ENCODE data around the gene ELL. TPM values are rescaled to one million over a fixed set of nuclear protein-coding genes. Genes with fewer than 3 reads are reported as not detected.

Gene ELL
- total RNA-seq, 1 experiment from 2014 or later: 14.6 TPM

DNA sequence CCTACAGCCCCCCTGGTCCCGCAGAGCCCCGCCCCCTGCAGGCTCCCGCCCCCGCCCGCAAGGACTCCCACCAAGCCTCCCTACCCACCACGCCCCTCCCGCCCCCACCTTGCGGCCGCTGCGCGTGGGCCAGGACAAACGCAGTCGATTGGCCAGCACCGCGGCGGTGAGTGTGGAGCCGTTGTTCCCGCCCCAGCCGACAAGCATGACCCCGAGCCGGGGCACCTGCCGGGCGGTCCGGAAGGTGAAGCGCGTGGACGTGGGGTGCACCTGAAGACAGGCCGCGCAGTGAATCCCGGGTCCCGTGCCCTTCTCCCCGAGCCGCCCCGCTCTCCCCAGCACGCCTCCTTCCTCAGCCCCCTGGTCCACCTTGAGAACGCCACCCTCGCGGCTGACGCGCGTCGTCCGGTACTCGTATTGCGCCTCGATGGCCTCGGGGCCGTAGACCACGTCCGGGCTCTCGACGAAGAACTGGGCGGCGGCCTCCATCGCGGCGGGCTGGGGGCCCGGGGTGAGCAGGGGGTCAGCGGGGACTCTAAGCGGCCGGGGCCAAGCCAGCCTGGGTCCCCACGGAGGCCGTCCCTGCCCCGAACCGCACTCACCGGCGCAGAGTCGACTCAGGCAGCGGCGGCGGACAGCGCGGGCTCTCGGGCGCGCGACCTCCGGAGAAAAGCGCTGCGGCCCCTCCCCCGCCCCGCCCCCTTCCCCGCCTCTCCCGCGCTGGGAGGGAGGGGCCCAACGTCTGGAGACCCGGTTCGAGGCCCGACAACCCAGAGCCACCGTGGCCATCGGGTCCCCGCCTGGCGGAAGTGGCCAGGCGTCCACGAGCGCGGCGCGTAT lies 84.2 kb downstream of the ELL start, which contains the start of gene ISYNA1:
Gene ISYNA1, minus strand, starts transcription at position 643 of the 840 bp plus-strand sequence. Its CDS starts 154 bp downstream, at position 489.
- peaks cover 8% of the 10 kb centered on the region; the same call in 1 of the 2 replicates for H3K79me2 ChIP-seq (ENCODE audit: low read depth)
- ChIA-PET POLR2A (ENCODE audit: unreplicated experiment) (no interaction called here), CTCF (interaction anchor here (0.6 to 0.7 kb wide), 2 partner anchors 22 to 112 kb away, joined by 3 read pairs; no protein-coding TSS in a partner anchor)
- TSS peak; percentile 37 for BruUV-seq (replicated peaks)
- peak within 1 kb of the TSS; percentile 74 for H3K4me3 ChIP-seq
- H2AFZ ChIP-seq: peak within 1 kb of the TSS; percentile 82
- no peaks in the 10 kb centered on the region; the same call in 1 of the 2 replicates for H3K36me3 ChIP-seq (ENCODE audit: low read depth)
- peak within 1 kb of the TSS; percentile 72 for H3K27ac ChIP-seq
- H3K9me2 ChIP-seq (ENCODE audit: insufficient read depth): no peaks in the 10 kb centered on the region
- peaks cover 67% of the 10 kb centered on the region for H3F3A ChIP-seq (ENCODE audit: insufficient read depth, low read depth)
- H3K4me1 ChIP-seq (replicated peaks; ENCODE audit: insufficient read depth): peaks cover 22% of the 10 kb centered on the region
- intact Hi-C loops (cut with micrococcal nuclease; ENCODE audit: unreplicated experiment): no loop called here
- H4K20me1 ChIP-seq (ENCODE audit: insufficient read depth): peaks cover 5% of the 10 kb centered on the region; the same call in 1 of the 2 replicates
- H3K4me2 ChIP-seq: peak within 1 kb of the TSS; percentile 80
- no peaks in the 10 kb centered on the region for H3K9me3 ChIP-seq (ENCODE audit: insufficient read depth, low read depth)
- no peaks in the 10 kb centered on the region for H3K27me3 ChIP-seq (ENCODE audit: insufficient read depth, low read depth)
- DNase-seq: peak; percentile 59 to 64
- TF ChIP-seq, protein P1, sequence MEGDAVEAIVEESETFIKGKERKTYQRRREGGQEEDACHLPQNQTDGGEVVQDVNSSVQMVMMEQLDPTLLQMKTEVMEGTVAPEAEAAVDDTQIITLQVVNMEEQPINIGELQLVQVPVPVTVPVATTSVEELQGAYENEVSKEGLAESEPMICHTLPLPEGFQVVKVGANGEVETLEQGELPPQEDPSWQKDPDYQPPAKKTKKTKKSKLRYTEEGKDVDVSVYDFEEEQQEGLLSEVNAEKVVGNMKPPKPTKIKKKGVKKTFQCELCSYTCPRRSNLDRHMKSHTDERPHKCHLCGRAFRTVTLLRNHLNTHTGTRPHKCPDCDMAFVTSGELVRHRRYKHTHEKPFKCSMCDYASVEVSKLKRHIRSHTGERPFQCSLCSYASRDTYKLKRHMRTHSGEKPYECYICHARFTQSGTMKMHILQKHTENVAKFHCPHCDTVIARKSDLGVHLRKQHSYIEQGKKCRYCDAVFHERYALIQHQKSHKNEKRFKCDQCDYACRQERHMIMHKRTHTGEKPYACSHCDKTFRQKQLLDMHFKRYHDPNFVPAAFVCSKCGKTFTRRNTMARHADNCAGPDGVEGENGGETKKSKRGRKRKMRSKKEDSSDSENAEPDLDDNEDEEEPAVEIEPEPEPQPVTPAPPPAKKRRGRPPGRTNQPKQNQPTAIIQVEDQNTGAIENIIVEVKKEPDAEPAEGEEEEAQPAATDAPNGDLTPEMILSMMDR (conservative IDR thresholded peaks at IDR 0.05): no peak
- TF ChIP-seq EZH2 (IDR thresholded peaks at IDR 0.05; ENCODE audit: low read depth): no peak

DNA sequence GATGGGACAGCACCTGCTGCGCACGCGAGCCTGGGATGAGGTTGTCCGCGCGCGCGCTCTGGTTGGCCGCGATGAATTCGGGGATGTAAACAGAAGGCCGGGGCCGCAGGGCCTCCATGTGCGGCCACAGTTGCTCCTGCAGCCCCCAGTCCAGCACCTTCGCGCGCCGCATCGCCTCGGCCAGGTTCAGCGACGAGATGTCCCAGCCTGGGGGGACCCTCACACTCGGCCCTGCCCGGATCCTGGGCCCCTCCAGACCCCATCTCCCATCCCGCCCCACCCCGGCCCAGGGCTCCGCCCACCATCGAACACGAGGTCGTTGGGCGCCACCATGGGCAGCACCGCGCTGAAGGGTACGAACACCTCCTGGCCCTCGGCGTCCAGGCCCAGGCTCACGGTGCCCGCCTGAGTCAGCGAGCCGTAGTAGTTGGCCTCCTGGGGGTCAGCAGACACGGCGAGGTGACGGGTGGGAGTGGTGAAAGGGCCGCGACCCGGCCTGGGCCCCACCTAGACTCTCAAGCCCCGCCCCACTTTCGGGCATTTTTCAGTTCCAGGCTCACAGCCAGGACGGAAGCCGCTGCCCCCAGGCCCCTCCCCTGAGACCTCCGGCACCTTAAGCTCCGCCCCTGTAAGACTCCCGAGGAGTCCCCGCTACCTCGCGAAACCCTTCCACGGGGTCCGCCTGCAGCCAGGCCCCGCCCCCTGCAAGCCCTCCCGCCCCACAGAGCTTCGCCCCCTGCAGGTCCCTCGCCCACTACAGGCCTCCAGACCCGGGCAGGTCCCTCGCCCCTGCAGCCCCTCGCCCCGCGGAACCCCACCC lies 85.0 kb downstream of the ELL start:
- POLR2A ChIA-PET (ENCODE audit: unreplicated experiment): no interaction called here

More for the DNA sequence above, 85.0 kb downstream of the ELL start:
- peak; percentile 75 to 87 for DNase-seq
- CTCF ChIA-PET: interaction anchor here (0.5 to 0.7 kb wide), 3 partner anchors 23 to 261 kb away, joined by 3 to 8 read pairs (median 3); no protein-coding TSS in a partner anchor
- intact Hi-C loops (cut with micrococcal nuclease; ENCODE audit: unreplicated experiment): no loop called here
- Histone ChIP-seq H3K9me3 (ENCODE audit: insufficient read depth, low read depth) (no peaks in the 10 kb centered on the region), H3K4me1 (replicated peaks; ENCODE audit: insufficient read depth) (peaks cover 22% of the 10 kb centered on the region), H3K4me3 (peak overlapping the region; percentile 74), H3K27ac (no peak overlapping the region), H3K36me3 (ENCODE audit: low read depth) (no peaks in the 10 kb centered on the region; the same call in 1 of the 2 replicates), H3K9me2 (ENCODE audit: insufficient read depth) (no peaks in the 10 kb centered on the region), H3K27me3 (ENCODE audit: insufficient read depth, low read depth) (no peaks in the 10 kb centered on the region), H4K20me1 (ENCODE audit: insufficient read depth) (peaks cover 5% of the 10 kb centered on the region; the same call in 1 of the 2 replicates), H3F3A (ENCODE audit: insufficient read depth, low read depth) (peaks cover 68% of the 10 kb centered on the region), H2AFZ (peak overlapping the region; percentile 41; the same call in 1 of the 2 replicates), H3K4me2 (peak overlapping the region; percentile 80), H3K79me2 (ENCODE audit: low read depth) (peaks cover 8% of the 10 kb centered on the region; the same call in 1 of the 2 replicates)
- no TSS peak for BruUV-seq (replicated peaks)
- TF ChIP-seq, protein P1 (conservative IDR thresholded peaks at IDR 0.05): no peak
- TF ChIP-seq EZH2 (IDR thresholded peaks at IDR 0.05; ENCODE audit: low read depth): no peak
